Raji (cell line): ENCODE results near the gene LSM14B.

ENCODE experiments used
- POLR2A ChIP-seq: IDR thresholded peaks from 2 replicates; pipeline ENCODE4 v1.6.1; 2011; ENCODE audit warnings: low read depth, low read length, control low read depth; ENCODE audit not compliant: insufficient read depth

LSM14B gene

DNA sequence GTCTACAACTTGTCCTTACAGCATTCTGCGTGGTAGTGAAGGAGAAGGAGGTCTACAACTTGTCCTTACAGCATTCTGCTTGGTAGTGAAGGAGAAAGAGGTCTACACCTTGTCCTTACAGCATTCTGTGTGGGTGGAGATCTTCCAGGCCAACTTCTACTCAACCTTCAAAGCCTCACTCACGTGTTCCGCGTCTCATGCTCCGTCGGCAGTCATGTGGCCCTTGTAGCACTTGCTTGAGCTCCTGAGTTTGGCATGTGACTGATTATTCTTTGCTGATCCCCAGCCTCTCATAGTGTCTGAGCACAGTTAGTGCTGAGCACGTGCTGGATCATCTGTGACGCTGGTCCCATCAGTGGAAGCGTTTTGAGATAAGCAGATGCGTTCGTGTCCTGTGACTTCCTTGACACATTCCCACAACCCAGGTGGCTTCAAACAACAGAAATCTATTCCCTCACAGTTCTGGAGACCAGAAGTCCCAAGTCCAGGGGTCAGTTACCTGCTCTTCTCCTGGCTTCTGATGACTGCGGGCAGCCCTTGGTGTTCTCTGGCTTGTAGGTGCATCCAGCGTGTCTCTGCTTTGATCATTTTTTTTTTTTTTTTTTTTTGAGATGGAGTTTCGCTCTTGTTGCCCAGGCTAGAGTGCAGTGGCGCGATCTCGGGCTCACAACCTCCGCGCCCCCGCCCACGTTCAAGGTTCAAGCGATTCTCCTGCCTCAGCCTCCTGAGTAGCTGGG, 23.9 kb downstream of the LSM14B start:
- no peak for TF ChIP-seq POLR2A

DNA sequence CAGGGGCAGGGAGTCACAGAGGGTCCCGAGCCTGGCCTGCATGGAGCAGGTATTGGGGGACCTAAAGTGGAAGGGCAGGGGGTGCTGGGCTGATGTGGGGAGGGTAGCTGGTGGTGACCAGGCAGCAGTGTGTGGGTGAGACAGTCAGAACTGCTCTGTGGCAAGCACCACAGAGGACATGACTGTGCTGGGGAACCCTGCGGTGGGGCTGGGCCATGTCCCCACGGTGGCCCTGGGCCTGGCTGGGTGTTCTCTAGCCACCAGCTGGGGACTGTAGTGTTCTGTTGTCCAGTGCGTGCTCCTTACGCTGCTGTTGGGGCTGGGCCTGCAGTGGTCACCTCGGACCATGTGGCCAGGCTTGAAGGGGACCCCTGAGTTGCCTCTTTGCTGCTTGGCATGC, 24.9 kb downstream of the LSM14B start:
- no peak for TF ChIP-seq POLR2A

DNA sequence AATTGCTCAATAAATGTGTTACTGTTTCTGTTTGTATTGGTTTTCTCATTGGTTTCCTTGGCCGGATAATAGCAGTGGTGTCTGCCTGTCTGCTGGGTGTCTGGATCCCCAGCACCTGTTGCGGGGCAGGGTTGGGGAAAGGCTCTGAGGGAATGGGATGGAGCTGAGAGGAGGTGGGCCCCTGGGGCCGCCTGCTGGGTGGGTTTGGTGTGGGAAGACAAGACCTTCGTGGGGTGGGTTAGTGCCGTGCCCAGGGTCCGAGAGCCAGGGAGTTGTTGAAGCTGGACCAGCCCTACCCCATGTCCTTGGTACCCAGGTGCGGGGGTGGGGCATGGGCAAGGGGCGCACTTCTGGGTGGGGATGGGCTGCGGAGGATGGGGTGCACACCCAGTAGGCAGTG, 25.3 kb downstream of the LSM14B start:
- TF ChIP-seq POLR2A: no peak

GRCh38 chr20:62148908-62149314, 26.6 kb downstream of the LSM14B start:
- no peak for TF ChIP-seq POLR2A

DNA sequence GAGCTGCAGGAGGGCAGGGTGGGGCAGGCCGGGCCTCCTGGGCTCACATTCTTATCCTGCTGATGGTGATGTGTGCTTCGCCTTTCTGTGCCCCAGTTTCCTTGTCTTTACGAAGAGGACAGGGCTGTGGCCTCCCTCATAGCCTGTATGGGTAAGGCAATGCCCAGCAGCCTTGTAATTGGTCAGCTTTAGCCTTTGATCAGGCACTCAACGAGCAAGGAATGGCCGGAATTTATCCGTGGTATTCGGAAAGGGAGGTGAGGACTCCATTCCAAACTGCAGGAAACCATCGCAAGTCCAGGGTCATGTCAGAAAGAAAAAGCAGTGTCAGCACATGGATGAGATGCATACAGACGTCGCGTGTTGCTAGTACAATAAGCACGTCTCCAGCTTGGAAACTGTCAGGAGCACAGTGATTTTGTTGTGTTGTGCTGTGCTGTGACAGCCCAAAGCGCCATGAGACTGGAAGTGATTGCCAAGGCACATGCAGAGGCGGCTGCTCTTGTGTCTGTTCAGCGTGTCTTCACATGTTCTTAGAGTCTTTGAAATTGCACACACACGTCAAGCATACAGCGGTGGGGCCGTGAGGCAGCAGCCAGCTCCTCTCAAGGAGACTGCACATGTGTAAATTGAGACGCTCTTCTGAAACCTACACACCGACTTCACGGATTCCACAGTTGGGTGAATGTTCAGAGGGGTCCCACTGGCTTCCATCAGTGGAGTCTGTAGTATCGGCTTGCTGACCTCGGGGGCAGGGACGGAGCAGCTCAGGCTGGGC, 27.4 kb downstream of the LSM14B start:
- no peak for TF ChIP-seq POLR2A

DNA sequence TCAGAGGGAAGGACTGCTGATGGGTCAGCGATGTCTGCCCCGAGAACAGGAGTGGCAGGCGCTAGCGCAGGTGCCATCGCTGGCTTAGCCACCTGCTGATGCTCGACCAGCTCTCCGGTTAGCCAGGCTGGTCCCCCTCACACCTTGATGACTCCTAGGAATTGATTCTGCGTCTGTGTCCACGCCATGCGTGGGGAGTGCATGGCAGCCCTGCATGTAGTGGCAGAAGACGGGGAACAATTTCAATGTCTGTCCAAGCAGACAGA, 28.0 kb downstream of the LSM14B start:
- TF ChIP-seq POLR2A: no peak

- TF ChIP-seq POLR2A: no peak
Observed at GRCh38 chr20:62151225-62151624, 28.9 kb downstream of the LSM14B start.

- no peak for TF ChIP-seq POLR2A
Observed at GRCh38 chr20:62151835-62152364, 29.6 kb downstream of the LSM14B start.

DNA sequence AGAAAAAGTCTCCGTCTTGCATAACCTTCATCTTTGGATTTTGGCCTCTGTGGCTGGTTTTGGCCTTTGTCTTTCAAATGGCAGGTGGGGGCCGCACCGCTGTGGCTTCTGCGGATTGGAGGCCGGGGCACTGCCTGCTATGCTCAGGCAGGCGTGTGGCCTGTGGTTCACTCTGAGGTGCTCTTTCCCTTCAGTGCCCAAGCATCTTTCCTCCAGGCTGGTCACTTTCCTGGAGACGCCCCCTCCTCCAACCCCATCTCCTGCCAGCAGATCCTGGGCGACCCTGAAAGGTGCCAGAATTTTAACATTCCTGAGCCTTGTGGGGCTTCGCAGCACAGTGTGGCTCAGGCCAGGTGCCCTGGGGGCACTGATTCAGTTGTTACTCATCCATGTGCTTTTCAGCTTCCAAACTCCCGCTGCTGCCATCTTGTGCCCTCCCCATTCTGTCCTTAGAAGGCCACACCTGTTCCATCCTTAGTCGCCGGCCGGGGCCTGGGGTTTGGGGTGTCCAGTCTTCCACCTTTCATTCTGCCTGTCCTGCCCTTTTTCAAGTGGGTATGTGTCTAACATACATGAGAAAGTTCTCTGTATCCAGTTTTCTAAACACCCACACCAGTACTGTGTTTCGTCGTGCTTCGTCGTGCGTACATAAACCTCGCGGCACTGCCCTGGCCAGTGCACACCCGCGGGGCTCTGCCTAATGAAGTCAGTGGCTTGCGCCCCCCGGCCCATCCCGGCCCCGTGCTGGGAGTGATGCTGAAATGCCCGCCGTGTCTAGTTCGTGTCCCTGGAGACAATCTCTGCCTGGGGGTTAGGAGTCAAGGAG, 33.4 kb downstream of the LSM14B start:
- no peak for TF ChIP-seq POLR2A

DNA sequence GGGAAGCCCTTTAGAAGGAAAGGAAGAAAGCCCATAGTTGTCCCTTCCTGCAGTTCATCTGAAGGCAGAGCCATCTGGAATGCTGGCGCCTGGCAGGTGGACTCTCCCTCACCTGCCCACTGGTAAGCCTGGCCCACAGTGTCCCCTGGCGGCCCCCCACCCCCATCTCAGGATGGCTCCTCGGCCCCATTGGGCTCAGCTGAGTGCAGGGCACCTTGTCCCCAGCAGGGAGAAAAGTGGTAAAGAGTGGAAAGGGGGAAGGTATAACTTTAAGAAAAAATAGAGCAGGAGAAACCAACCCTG, 33.9 kb downstream of the LSM14B start:
- TF ChIP-seq POLR2A: no peak

GRCh38 chr20:62156592-62157386, 34.5 kb downstream of the LSM14B start:
- no peak for TF ChIP-seq POLR2A

- TF ChIP-seq POLR2A: no peak
Observed at GRCh38 chr20:62157387-62158087, 35.3 kb downstream of the LSM14B start.

DNA sequence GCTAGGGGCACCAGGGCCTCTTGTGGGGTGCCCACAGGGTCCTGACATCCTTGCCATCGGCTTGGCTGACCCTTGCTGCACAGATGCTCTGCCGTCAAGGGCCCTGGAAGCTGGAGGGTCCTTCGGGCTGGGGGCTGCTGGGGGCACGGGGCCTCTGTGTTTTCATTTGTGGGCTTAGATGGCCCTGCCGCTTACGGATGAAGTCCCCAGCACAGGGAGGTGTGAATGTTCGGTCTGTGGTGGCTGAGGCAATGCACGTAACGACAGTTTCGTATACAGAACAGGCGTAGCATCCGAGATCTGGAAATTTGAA, 35.8 kb downstream of the LSM14B start:
- TF ChIP-seq POLR2A: no peak

DNA sequence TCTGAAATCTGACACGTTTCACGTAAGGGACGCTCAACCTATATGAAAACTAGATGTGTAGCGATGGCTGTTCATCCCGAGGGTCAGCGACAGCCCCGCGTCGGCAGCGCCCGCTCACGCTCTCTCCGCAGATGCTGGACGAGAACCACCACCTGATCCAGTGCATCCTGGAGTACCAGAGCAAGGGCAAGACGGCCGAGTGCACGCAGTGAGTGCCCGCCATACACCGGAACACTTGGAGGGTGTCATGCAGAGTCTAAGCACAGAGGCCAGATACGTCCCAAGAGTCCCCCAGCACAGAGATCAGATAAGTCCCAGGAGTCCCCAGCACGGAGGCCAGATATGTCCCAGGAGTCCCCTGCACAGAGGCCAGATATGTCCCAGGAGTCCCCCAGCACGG, 36.3 kb downstream of the LSM14B start:
- no peak for TF ChIP-seq POLR2A

- TF ChIP-seq POLR2A: no peak
Observed at GRCh38 chr20:62159052-62159451, 36.8 kb downstream of the LSM14B start.
